GM19463 (cell line): Measurements from ENCODE around the gene DGCR6.
"Not testable (repeated sequence)": the region's sequence is repeated elsewhere in the genome, so short reads cannot be mapped to it uniquely, and the experiment has no call there.

ENCODE experiments used
- ATAC-seq: cut with Tn5 transposase; IDR thresholded peaks from one replicate; pipeline ENCODE4 v1.9.1; 2021; ENCODE audit warnings: mild to moderate bottlenecking, moderate library complexity; ENCODE audit not compliant: unreplicated experiment

Gene DGCR6

DNA sequence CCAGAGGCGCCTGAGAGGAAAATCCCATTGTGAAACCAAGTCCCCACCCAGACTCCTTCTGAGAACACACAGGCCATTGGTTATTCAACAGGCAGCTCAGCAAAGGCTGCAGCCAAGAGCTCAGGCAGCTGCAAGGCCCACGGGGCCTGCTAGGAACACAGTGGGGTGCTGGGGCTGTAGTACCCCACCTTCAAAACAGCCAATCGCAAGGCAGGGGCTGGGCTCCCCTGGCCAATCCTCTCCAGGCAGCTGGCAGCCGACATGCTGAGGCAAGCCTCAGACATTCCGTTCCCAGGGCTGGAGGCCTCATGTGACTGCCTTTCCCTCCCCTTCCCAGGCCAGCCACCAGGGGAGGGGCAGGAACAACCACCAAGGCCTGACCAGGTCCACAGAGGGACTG lies 23.3 kb downstream of the DGCR6 start:
- no peak for ATAC-seq

DNA sequence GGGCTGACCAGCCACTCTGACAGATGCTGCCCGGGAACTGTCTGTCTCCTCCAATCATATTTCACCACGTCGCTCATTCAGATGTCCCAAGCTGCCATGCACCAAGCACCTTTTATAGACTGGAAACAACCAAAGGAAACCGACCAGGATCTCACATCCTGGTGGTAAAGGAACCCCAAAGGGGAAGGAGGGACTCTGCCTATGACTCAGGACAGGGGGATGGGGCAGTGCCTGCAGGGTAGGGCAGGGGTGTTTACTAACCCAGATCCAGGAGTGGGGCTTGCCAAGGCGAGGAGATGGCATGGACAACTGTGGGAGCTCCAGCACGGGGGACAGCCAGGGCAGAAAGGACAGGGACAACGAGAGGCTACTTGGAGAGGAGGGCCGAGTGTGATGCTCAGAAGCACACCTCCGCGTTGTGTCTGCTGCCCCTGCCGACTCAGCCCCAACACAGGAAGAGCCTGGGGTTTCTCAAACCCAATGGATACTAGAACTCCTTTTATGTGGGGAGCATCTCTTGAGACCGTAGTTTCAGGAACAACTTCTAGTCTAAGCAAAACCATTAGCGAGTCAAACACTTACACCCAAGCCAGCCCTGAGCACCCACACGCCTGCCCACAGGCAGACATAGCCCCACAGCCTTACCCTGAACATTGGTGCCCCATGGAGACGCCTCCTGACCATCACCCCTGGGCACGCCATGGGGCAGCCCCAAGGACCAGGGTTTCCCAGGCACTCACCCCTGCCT lies 26.0 kb downstream of the DGCR6 start:
- ATAC-seq: no peak

DNA sequence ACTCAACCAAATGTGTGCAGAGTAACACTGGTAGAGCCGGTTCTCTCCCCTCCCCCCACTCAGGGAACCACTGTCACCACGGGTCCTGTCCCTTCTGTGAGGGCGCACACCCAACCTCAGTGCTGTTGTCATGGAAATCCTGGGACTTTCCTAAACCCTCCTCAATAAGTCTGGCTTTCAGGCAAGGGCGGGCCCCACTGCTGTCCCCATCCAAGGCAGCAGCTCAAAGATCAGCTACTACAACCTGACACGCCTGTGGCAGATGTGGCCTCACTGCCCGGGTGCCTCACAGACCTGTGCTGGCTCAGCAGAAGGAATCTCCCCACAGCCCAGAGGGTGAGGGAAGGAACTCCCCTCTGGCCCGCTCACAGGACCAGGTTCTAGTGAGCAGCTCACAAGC lies 27.8 kb downstream of the DGCR6 start:
- ATAC-seq: no peak

DNA sequence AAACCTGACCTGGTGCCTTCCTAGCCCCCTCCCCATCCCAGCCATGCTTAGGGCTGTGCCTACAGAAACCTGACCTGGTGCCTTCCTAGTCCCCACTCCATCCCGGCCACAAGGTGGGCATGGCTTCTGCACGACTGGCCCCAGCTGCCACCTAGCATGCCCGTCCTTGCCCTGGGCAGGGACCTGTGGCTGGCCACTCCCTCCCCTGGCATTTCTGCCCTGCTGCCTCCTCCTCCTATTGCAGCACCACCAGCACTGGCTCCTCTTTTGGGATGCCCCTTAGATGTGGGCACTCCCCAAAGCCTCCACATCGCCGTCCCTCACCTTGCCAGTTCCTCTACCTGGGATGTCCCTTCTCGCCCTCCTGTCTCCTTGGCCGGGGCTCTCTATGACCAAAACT lies 28.6 kb downstream of the DGCR6 start:
- ATAC-seq: not testable (repeated sequence)

DNA sequence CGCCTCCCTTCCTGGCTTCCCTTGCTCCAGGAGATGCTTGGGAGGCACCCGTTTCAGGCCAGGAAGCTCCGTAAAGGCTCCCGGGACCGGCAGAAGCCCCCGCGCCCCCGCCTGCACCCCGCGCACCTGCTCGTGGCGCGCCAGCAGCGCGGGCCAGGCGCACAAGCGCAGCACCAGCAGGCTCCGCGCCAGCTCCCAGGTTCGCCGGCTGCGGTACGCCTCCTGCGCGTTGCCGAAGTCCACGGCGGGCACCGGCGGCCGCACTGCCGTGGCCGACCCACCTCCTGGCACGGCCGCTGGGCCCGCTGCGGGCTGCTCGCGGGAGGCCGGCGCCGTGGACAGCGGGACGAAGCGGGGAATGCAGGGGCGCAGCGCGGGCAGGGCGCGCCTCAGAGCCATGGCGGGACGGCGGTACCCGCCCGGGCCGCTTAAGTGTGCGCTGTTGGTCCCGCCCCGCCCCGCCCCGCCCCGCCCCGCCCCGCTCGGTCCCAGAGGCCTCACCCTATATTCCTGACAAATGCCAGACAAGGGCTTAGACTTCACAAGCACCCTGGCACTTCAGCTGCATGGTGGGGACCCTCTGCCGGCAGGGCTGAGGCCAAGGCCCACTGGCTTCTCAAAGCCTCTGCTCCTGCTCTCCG lies 29.9 kb downstream of the DGCR6 start, which contains the start of gene PRODH:
PRODH (minus strand) TSS at position 405 of the 641 bp plus-strand sequence; CDS start at position 399, 6 bp downstream.
- ATAC-seq: no peak

DNA sequence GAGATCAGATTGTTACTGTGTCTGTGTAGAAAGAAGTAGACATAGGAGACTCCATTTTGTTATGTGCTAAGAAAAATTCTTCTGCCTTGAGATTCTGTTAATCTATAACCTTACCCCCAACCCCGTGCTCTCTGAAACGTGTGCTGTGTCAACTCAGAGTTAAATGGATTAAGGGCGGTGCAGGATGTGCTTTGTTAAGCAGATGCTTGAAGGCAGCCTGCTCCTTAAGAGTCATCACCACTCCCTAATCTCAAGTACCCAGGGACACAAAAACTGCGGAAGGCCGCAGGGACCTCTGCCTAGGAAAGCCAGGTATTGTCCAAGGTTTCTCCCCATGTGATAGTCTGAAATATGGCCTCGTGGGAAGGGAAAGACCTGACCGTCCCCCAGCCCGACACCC lies 32.6 kb downstream of the DGCR6 start:
- ATAC-seq: not testable (repeated sequence)

DNA sequence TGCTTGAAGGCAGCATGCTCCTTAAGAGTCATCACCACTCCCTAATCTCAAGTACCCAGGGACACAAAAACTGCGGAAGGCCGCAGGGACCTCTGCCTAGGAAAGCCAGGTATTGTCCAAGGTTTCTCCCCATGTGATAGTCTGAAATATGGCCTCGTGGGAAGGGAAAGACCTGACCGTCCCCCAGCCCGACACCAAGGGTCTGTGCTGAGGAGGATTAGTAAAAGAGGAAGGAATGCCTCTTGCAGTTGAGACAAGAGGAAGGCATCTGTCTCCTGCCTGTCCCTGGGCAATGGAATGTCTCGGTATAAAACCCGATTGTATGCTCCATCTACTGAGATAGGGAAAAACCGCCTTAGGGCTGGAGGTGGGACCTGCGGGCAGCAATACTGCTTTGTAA lies 41.0 kb downstream of the DGCR6 start:
- ATAC-seq: not testable (repeated sequence)

DNA sequence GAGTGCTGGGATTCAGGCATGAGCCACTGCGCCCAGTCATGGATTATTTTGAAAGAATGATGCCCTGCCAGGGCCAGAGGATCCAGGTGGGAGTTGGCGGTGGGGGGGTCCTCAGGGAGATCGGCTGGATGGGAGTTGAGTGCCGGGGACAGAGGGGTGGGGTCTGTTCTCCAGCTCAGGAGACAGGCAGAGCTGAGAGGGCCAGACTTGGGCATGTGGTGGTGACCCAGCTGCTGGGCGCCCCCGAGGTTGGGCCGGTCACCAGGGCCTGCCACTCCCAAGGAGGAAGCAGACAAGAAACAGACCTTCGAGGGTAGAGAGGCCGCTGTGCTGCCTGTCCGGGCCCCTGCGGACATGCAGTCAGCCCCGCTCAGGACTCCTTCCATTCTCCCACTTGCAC lies 41.8 kb downstream of the DGCR6 start:
- no peak for ATAC-seq

DNA sequence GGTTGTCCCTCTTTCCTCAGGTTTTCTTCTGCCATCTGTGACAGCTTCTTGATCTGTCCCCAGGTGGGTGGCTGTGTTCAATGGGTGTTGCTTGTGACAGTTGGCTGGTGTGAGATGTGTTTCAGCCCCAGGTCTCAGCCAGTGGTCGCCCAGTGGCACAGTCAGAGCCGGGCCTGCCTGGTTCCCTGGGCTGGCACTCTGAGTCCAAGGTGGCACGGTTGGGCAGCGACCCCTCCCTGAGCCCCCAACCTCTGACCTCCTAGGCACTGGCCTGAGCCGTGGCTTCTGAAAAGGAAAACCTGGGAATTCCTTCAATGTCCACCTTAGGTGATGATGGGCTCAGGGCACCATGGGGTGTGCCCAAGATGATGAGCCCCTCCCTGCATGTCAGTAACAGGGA lies 44.0 kb downstream of the DGCR6 start:
- ATAC-seq: no peak

DNA sequence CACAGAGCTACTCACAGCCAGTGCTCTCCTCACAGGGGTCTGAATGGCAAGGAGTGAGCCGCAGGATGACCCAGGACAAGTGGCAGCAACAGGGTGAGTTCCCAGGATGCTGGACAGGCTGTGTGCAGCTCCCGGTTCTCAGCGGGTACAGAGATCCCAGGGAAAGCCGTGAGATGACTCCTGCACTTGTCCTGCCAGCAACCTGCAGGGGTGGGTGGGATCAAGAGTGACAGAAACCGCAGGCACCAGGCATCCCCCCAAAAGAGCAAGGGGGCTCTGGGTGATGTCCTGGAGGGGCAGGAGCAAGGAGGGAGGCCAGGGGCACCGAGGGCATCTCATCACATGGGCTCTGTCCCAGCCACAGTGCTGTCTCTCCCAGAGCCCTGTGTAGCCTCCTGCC lies 45.9 kb downstream of the DGCR6 start:
- ATAC-seq: no peak

DNA sequence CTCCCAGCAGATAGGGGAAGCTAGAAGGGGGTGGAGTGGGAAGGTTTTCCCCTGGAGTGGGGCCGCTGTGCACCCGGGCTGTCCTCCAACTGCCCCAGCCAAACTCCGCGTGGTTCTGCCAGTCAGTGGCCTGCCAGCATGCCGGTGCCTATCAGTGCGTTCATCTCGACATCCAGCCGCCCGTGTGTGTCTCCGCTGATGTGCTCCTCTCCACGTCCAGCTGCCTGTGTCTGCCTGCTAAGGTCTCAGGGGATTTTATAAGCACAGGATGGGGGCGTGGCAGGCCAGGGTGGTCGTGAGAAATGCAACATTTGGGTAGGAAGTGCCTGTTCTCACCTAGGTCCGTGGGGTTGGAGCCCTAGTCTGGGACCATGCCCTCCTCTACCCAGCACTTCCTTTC lies 47.0 kb downstream of the DGCR6 start:
- ATAC-seq: not testable (repeated sequence)

DNA sequence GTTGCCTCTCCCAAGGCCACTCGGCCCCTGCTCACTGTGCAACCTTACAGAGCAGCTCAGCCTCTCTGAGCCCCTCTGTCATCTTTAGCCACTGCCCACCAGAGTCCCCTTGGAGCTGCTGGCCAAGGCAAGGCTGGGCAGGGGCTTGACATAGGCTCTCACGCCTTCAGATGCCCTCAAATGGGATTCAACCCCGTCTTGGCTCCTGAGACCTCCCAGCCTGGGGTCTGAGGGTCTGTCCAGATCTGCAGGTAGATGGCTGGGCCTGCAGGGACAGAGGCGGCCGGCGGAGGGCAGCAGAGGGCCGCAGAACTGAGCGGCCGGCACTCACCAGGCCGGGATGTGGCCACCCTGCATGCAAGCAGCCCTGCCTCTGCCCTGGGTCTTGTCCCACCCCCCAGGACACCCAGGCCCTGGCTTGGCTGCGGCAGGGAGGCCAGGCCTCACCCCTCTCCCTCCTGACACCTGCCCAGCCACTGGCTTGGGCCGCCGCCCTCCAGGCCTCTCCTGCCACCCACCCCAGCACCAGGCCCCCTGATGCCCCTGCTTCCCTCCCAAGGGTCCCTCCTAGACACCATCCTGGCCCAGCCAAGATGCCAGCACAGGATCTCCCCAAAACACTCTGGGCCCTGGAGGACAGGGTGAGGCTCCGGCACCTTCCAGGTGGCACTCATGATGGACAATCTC lies 48.3 kb downstream of the DGCR6 start:
- ATAC-seq: not testable (repeated sequence)

DNA sequence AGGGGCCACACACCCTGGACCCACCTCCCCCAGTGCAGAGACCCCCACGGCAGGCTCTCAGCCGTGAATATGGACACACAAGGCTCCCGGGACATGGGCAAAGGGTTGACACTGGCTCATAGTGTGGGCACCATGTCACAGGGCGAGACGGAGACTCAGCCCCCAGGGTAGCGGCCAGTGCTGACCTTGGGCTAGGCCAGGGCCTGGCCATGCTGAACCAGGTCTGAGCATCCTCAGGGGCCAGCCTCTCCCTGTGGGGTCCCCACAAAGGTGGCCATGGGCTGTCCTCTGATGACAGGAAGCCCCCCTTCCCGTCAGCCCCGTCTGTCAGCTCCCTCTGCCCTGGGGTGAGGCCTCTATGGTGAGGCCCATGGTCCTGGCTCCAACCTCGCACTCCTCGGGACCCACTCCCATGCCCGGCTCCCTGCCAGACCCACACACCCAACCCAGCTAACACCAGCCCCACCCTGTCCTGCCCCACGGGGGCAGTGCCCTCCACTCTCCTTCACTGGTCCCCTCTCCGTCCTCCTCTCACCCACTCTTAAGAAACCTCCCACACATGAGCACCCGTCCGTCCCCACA lies 49.0 kb downstream of the DGCR6 start:
- no peak for ATAC-seq

DNA sequence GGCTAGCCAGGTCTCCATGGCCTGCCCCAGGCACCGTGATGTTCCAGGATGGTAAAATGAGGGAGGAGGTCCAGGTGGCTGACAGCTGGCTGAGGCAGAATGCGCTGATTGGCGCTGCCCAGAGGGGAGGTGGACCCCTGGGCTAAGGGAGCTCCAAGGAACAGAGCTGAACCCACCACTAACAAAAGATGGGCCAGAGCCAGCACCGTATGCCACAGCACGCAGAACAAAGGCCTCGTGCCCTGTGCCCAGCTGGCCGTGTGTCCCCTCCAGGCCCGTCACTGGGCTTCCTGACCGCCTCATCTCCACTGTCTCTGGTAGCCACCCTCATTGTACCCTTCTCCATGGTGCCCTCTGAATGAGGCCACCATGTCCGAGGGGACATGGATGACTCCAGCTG lies 49.6 kb downstream of the DGCR6 start:
- no peak for ATAC-seq

DNA sequence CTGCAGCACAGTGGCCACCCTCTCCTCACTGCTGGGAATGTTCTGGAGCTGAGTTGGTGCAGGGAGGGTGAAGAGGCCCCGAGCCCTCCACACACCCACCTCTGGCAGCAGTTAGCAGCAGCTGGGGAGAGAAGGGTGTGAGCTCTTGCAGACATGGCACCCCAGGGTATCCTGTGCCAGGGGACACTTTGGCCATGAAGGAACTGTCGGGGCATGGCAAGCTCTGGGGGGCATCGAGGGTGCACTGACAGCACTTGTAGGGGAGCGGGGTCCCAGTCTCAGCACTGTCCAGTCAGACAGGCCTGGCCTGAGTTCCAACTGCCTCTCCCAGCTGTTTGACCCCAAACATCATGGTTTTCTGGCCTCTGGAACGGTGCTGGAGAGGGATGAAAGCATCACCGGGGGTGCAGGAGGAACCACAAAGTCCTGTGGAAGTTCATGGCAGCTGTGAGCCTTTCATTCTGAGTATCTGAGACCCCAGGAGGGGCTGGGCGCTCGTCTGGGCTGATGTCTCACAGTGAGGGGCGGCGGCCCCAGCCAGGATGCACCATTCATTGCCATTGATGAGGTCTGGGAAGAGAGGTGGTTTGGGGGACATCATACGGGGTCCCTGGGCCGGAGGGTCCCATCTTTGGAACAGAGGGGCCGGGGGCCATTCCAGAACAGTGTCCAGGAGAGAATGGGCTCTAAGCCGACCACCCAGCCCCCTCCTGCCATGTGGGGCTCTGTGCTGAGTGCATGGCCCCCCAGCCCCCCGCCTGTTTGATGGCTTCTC lies 50.2 kb downstream of the DGCR6 start:
- ATAC-seq: not testable (repeated sequence)

DNA sequence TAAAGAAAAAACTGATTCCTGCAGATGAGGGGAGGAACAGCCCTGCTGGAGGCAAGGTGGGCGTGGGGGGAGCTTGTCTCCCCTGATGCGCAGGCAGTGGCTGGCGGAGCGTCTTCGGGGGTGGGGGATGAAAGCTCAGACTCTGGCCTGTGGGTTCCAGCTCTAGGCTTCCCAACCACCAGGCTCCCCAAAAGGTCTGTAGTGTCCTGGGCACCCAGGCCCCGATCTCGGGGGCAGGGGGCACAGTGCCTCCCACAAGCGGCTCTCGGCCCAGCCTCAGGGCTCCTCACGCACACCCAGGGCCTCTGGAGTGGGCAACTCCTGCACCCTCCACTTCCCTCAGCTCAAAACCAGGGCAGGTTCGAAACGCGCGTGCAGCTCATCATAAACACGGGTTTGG lies 50.8 kb downstream of the DGCR6 start:
- not testable (repeated sequence) for ATAC-seq

DNA sequence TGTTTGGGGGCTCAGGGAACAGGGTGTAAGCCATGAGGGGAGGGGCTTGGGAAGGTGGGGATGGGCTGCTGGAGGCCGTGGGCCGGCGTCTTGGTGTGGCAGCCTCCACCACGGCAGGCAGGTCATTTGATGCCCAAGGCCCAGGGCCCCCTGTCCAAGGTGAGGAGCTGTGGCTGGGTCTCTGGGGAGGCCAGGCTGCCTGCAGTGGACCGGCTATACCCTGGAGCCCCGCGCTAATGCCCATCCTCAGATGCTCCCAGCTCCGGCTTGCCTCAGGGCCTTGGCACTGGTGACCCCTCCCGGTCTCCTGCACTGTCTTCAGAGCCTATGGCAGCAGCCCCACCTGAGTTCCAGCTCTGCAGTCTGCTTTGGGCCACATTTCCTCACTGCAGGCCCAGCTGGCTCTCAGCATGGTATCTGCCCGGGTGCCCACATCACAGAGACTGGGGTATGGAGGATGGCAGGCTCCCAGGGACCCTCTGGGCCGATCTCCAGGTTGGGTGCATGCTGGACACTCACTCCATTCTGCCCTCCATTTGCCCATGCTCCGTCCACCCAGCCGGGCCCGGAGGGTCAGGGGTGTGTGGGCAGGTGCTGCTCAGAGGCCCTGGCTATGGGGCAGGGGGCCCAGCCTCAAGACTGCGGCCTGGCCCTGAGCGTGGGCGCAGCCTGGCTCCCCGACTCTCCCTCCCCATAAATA lies 51.7 kb downstream of the DGCR6 start:
- ATAC-seq: not testable (repeated sequence)

DNA sequence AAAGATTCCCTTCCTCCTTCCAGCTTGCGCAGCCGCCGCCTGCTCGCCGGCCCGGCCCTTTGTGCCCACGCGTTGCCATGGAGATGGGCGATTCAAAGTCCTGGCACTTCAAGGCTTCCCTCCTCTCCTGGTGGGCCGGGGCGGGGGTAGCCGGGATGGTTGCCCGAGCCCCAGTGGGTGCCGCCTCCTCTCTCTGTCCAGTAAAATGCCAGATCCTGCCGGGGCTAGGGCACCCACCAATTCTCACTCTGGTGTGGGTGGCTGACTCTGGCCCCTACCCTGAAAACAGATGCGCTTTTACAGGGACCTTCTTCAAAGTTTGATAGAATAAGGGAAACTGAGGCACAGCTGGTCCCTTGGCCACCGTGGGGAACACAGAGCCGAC lies 52.2 kb downstream of the DGCR6 start:
- ATAC-seq: not testable (repeated sequence)

DNA sequence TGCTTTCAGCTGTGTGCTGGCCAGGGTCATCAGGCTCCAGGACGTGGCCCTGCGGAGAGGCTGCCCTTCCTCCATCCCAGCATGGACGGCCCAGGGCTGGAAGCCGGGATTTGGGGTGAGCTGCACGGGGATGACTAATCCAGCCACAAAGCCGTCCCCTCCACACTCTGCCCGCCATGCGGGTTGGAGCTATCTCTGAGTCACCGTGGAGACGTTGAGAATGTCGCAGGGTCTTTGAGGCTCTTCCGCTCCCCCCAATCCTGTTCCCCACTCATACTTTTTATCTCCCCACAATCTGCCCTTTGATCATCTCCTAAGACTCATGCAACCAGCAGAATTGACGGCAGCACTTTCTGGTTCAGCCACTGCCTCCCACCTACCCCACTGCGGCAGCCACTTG lies 52.6 kb downstream of the DGCR6 start:
- ATAC-seq: not testable (repeated sequence)

DNA sequence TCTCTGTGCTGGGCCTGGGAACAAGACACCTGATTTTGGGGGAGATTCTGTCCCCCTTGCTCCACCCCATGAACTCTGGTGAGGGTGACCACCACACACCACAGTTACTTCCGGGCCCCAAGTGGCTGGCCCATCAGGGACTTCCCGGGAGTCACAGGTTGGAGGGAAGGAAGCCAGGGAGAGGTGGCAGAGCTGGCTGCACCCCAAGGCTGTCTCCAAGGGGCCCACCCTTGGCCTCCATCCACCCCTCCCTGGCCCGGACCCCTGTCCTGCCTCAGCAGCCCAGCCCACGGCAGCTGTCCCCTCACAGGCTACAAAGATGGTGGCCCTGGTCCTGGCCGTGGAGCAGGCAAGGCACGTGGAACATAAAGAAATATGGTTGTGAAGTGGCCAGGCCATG lies 53.1 kb downstream of the DGCR6 start:
- ATAC-seq: not testable (repeated sequence)
